Measurements from ENCODE around the gene SLC9C1.

Gene SLC9C1

DNA sequence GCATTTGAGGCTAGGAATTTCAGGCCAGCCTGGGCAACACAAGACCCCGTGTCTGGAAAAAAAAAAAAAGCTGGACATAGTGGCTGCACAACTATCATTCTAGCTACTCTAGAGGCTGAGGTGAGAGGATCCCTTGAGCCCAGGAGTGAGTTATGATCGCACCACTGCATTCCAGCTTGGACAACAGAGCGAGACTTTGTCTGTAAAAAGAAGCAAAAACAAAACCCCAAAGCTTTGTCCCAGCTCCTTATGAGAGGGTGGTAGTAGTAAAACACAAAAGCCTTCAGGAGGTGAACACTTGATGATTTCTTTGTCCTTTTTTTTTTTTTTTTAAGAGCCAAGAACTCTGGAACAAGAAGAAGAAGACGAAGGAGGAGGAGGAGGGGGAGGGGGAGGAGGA, 37.8 kb upstream of the SLC9C1 start:
- Histone ChIP-seq H3K27ac (ENCODE audit: low read length) (no peak overlapping the region), H3K79me2 (ENCODE audit: insufficient read depth, low read length) (no peaks in the 10 kb centered on the region), H3K9ac (ENCODE audit: low read depth, low read length) (no peak overlapping the region), H3K4me3 (ENCODE audit: low read depth in 1 of 2, low read length in 2 of 2) (no peak overlapping the region), H3K4me1 (ENCODE audit: insufficient read depth, low read length) (no peaks in the 10 kb centered on the region), H3K4me2 (ENCODE audit: insufficient read depth, low read length) (no peak overlapping the region), H4K20me1 (ENCODE audit: insufficient read depth, low read length) (no peaks in the 10 kb centered on the region), H3K36me3 (ENCODE audit: insufficient read depth, low read length) (no peaks in the 10 kb centered on the region), H3K27me3 (ENCODE audit: insufficient read depth, low read length, poor library complexity) (no peaks in the 10 kb centered on the region), H3K9me3 (ENCODE audit: insufficient read depth, low read length, severe bottlenecking) (no peaks in the 10 kb centered on the region), H2AFZ (ENCODE audit: low read depth, low read length) (no peak overlapping the region)
- ATAC-seq (ENCODE audit: insufficient read depth, low read depth): no peak
- no peak for TF ChIP-seq EZH2 (IDR thresholded peaks at IDR 0.05; ENCODE audit: borderline replicate concordance, low read depth, low read length, severe bottlenecking)
- TF ChIP-seq, protein P1, sequence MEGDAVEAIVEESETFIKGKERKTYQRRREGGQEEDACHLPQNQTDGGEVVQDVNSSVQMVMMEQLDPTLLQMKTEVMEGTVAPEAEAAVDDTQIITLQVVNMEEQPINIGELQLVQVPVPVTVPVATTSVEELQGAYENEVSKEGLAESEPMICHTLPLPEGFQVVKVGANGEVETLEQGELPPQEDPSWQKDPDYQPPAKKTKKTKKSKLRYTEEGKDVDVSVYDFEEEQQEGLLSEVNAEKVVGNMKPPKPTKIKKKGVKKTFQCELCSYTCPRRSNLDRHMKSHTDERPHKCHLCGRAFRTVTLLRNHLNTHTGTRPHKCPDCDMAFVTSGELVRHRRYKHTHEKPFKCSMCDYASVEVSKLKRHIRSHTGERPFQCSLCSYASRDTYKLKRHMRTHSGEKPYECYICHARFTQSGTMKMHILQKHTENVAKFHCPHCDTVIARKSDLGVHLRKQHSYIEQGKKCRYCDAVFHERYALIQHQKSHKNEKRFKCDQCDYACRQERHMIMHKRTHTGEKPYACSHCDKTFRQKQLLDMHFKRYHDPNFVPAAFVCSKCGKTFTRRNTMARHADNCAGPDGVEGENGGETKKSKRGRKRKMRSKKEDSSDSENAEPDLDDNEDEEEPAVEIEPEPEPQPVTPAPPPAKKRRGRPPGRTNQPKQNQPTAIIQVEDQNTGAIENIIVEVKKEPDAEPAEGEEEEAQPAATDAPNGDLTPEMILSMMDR (IDR thresholded peaks at IDR 0.05; ENCODE audit: borderline replicate concordance, extremely low read depth, low read length, poor library complexity, severe bottlenecking): no peak
- DNase-seq: no peak

DNA sequence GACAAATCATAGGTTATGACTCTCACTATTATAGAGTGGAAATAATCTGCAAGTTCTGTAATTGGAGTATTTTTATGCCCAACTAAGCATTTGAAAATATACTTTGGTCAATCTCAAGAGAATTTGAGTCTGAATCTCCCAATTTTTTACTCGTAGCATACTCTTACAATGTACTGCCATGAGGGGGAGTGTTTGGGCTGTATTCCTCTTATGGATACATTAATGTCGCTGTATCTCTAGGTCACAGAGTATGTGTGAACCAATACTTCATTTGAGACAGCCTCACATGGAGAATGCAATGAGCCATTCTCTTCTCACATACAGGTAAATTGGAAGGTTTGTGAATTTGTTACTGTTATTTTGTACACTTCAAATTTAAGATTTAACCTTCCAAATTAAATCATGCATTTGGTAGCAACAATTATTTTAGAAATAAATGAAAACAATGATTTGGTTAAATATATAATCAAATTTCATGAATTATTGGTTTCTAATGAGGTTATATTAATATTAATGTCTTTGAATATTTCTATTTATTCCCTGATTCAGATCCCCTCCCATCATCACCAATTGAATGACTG, 33.4 kb upstream of the SLC9C1 start:
- Histone ChIP-seq H3K9ac (ENCODE audit: low read depth, low read length) (no peak overlapping the region), H3K27ac (ENCODE audit: low read length) (no peak overlapping the region), H2AFZ (ENCODE audit: low read depth, low read length) (no peak overlapping the region), H3K36me3 (ENCODE audit: insufficient read depth, low read length) (no peaks in the 10 kb centered on the region), H3K4me1 (ENCODE audit: insufficient read depth, low read length) (no peaks in the 10 kb centered on the region), H3K79me2 (ENCODE audit: insufficient read depth, low read length) (no peaks in the 10 kb centered on the region), H4K20me1 (ENCODE audit: insufficient read depth, low read length) (no peaks in the 10 kb centered on the region), H3K4me3 (ENCODE audit: low read depth in 1 of 2, low read length in 2 of 2) (no peak overlapping the region), H3K27me3 (ENCODE audit: insufficient read depth, low read length, poor library complexity) (no peaks in the 10 kb centered on the region), H3K9me3 (ENCODE audit: insufficient read depth, low read length, severe bottlenecking) (no peaks in the 10 kb centered on the region), H3K4me2 (ENCODE audit: insufficient read depth, low read length) (no peak overlapping the region)
- TF ChIP-seq, protein P1 (IDR thresholded peaks at IDR 0.05; ENCODE audit: borderline replicate concordance, extremely low read depth, low read length, poor library complexity, severe bottlenecking): peak; percentile 54
- TF ChIP-seq EZH2 (IDR thresholded peaks at IDR 0.05; ENCODE audit: borderline replicate concordance, low read depth, low read length, severe bottlenecking): no peak
- ATAC-seq (ENCODE audit: insufficient read depth, low read depth): peak; percentile 79
- DNase-seq: no peak

DNA sequence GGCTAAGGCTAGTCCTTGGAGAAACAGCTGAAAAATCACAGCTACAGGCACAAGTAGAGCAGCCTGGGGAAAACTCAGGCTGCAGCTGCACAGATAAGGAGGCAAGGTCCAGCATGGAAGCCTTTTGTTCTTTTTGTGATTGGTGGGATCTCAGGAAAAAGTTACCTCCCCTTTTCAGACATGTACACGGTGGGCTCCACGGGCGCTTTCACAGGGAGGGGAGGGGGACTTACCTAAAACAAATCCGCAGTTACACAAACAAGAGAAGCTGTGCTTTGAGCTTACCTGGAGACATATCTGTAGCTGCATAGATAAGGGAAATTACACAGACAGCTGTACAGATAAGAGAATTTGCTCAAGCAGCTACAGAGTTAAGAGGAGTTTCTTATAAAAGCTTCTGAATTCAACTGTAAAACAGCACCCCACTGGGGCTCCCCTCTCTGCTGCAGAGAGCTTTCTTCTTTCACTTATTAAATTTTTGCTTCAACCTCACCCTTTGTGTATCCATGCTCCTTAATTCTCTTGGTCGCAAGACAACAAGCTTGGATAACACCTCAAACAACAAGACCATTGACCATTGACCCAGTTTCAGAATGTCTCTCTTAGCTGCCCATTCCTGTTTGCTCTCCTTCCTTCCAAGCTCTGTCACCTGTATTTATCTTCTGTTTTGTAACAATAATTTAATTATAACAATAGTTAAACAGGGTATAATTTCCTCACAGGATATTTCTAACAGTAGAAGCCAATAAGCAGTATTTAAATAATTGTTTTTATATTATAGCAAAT, 28.0 kb upstream of the SLC9C1 start:
- Histone ChIP-seq H3K4me3 (ENCODE audit: low read depth in 1 of 2, low read length in 2 of 2) (no peak overlapping the region), H3K4me1 (ENCODE audit: insufficient read depth, low read length) (no peaks in the 10 kb centered on the region), H3K9ac (ENCODE audit: low read depth, low read length) (no peak overlapping the region), H3K4me2 (ENCODE audit: insufficient read depth, low read length) (no peak overlapping the region), H2AFZ (ENCODE audit: low read depth, low read length) (no peak overlapping the region), H3K9me3 (ENCODE audit: insufficient read depth, low read length, severe bottlenecking) (no peaks in the 10 kb centered on the region), H3K79me2 (ENCODE audit: insufficient read depth, low read length) (no peaks in the 10 kb centered on the region), H3K27ac (ENCODE audit: low read length) (no peak overlapping the region), H4K20me1 (ENCODE audit: insufficient read depth, low read length) (no peaks in the 10 kb centered on the region), H3K27me3 (ENCODE audit: insufficient read depth, low read length, poor library complexity) (peaks cover 2% of the 10 kb centered on the region), H3K36me3 (ENCODE audit: insufficient read depth, low read length) (no peaks in the 10 kb centered on the region)
- ATAC-seq (ENCODE audit: insufficient read depth, low read depth) (no peak), DNase-seq (no peak)
- no peak for TF ChIP-seq EZH2 (IDR thresholded peaks at IDR 0.05; ENCODE audit: borderline replicate concordance, low read depth, low read length, severe bottlenecking)
- TF ChIP-seq, protein P1 (IDR thresholded peaks at IDR 0.05; ENCODE audit: borderline replicate concordance, extremely low read depth, low read length, poor library complexity, severe bottlenecking): no peak
